Measurements from ENCODE around the gene ZNF33A.

ZNF33A gene

GRCh38 chr10:38094927-38095574 is 84.6 kb downstream of the ZNF33A start:
- Histone ChIP-seq H3K9ac (ENCODE audit: low read length) (peak overlapping the region; percentile 77), H3K4me1 (ENCODE audit: insufficient read depth, low read length) (peaks cover 11% of the 10 kb centered on the region), H3K27me3 (ENCODE audit: control insufficient read depth in 1 of 2, insufficient read depth in 2 of 2, low read length in 2 of 2) (no peaks in the 10 kb centered on the region), H3K9me3 (ENCODE audit: low read length) (no peaks in the 10 kb centered on the region), H3K27ac (ENCODE audit: low read depth, low read length) (peak overlapping the region; percentile 84), H3K36me3 (ENCODE audit: insufficient read depth, low read length) (peaks cover 17% of the 10 kb centered on the region), H3K4me3 (ENCODE audit: low read depth in 1 of 2, low read length in 2 of 2) (peak overlapping the region; percentile 89 to 98)

GRCh38 chr10:38102880-38103279 is 92.4 kb downstream of the ZNF33A start:
- H3K4me3 ChIP-seq (ENCODE audit: low read depth in 1 of 2, low read length in 2 of 2), result no peak overlapping the region
- H3K27me3 ChIP-seq (ENCODE audit: control insufficient read depth in 1 of 2, insufficient read depth in 2 of 2, low read length in 2 of 2), result no peaks in the 10 kb centered on the region
- H3K36me3 ChIP-seq (ENCODE audit: insufficient read depth, low read length), result peaks cover 34% of the 10 kb centered on the region
- no peak overlapping the region for H3K9ac ChIP-seq (ENCODE audit: low read length)
- peaks cover 32% of the 10 kb centered on the region for H3K9me3 ChIP-seq (ENCODE audit: low read length)
- no peak overlapping the region for H3K27ac ChIP-seq (ENCODE audit: low read depth, low read length)
- no peaks in the 10 kb centered on the region for H3K4me1 ChIP-seq (ENCODE audit: insufficient read depth, low read length)

DNA sequence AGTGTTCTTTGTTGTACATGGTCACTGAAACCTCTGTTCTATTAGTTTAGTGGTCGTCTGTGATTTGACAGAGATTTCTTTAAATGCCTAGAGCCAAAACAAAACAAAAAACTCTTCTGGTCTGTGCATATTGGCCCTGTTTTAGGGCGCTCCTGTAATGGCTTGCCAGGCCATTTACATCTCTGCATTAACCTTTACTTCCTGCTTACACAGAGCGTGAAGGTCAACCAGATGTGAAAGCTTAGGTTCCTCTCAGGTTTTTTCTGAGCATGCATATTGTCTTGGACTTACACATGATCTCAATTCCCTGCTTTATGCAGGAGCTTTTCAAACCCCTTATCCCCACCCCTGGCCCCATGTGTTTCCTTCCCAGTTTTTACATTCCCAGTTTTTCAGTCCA is 93.3 kb downstream of the ZNF33A start:
- peaks cover 27% of the 10 kb centered on the region for H3K36me3 ChIP-seq (ENCODE audit: insufficient read depth, low read length)
- H3K27ac ChIP-seq (ENCODE audit: low read depth, low read length), result no peak overlapping the region
- H3K9ac ChIP-seq (ENCODE audit: low read length), result no peak overlapping the region
- no peaks in the 10 kb centered on the region for H3K4me1 ChIP-seq (ENCODE audit: insufficient read depth, low read length)
- H3K27me3 ChIP-seq (ENCODE audit: control insufficient read depth in 1 of 2, insufficient read depth in 2 of 2, low read length in 2 of 2), result no peaks in the 10 kb centered on the region
- H3K9me3 ChIP-seq (ENCODE audit: low read length), result peaks cover 34% of the 10 kb centered on the region
- peak overlapping the region in 1 of 2 donors; percentile 32 for H3K4me3 ChIP-seq (ENCODE audit: low read depth in 1 of 2, low read length in 2 of 2)

DNA sequence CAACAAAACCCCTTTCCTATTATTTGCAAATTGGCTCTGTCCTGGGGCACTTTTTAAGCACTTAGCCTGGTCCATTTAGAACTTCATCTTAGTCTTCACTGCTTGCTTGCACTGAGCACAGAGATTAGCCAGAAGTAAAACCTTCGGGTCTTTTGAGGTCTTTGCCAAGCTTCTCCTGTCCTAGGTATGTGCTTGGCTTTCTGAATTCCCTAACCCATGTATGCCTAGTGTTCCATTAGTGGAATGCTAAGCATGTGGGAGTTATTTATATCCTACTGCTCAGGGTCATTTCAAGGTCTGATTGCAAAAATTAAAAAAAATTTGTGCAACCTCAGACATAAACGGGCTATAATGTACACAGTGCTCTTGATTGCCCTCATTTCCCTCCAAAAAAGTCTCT is 101.7 kb downstream of the ZNF33A start:
- peaks cover 33% of the 10 kb centered on the region for H3K36me3 ChIP-seq (ENCODE audit: insufficient read depth, low read length)
- H3K27ac ChIP-seq (ENCODE audit: low read depth, low read length), result no peak overlapping the region
- no peak overlapping the region for H3K4me3 ChIP-seq (ENCODE audit: low read depth in 1 of 2, low read length in 2 of 2)
- H3K9me3 ChIP-seq (ENCODE audit: low read length), result peaks cover 51% of the 10 kb centered on the region
- H3K27me3 ChIP-seq (ENCODE audit: control insufficient read depth in 1 of 2, insufficient read depth in 2 of 2, low read length in 2 of 2), result no peaks in the 10 kb centered on the region
- no peaks in the 10 kb centered on the region for H3K4me1 ChIP-seq (ENCODE audit: insufficient read depth, low read length)
- H3K9ac ChIP-seq (ENCODE audit: low read length), result no peak overlapping the region
